Neural cell (in vitro differentiated cells): ENCODE results near the gene SLC17A2. TPM values are rescaled to one million over a fixed set of nuclear protein-coding genes. Genes with fewer than 3 reads are reported as not detected.

ENCODE experiments used
- H2AFZ ChIP-seq: fragments of 200-600, 300-800 bp; sonication (generic), shearing (Covaris generic); 2 replicates; pipeline ENCODE4 v1.6.0; 2014; ENCODE audit warnings: low read depth, mild to moderate bottlenecking, antibody characterized with exemption, low read length, moderate library complexity
- H3F3A ChIP-seq: fragments of 200-600 bp; shearing (Covaris generic); 2 replicates; pipeline ENCODE4 v1.6.1; 2016; ENCODE audit warnings: mild to moderate bottlenecking, moderate library complexity, mixed read lengths, antibody characterized with exemption, low read length; ENCODE audit not compliant: insufficient read depth, poor library complexity, severe bottlenecking
- H3K27ac ChIP-seq: fragments of 200-600, 300-800 bp; sonication (generic), shearing (Covaris generic); 2 replicates; pipeline ENCODE4 v1.5.1; 2014; ENCODE audit warnings: mild to moderate bottlenecking, low read length, moderate library complexity
- H3K27me3 ChIP-seq: fragments of 300-800, 200-600 bp; sonication (generic), shearing (Covaris generic); 2 replicates; pipeline ENCODE4 v1.6.0; 2014; ENCODE audit warnings: mild to moderate bottlenecking, low read depth, low read length, moderate library complexity; ENCODE audit not compliant: insufficient read depth
- H3K36me3 ChIP-seq: fragments of 300-800, 200-600 bp; sonication (generic), shearing (Covaris generic); 2 replicates; pipeline ENCODE4 v1.5.1; 2014; ENCODE audit warnings: mild to moderate bottlenecking, antibody characterized with exemption, low read length, moderate library complexity; ENCODE audit not compliant: insufficient read depth
- H3K4me2 ChIP-seq: fragments of 300-800, 200-600 bp; sonication (generic), shearing (Covaris generic); 2 replicates; pipeline ENCODE4 v1.6.0; 2014; ENCODE audit warnings: mild to moderate bottlenecking, low read length
- H3K4me3 ChIP-seq: fragments of 300-800, 200-600 bp; sonication (generic), shearing (Covaris generic); 2 replicates; pipeline ENCODE4 v1.5.1; 2014; ENCODE audit warnings: mild to moderate bottlenecking, low read length, moderate library complexity
- H3K79me2 ChIP-seq: fragments of 200-600 bp; shearing (Covaris generic); replicated peaks from 2 replicates; pipeline ENCODE4 v1.6.0; 2014; ENCODE audit warnings: mild to moderate bottlenecking, low read length, moderate library complexity; ENCODE audit not compliant: insufficient read depth
- H3K9ac ChIP-seq: fragments of 300-800, 200-600 bp; sonication (generic), shearing (Covaris generic); 2 replicates; pipeline ENCODE4 v1.6.1; 2016; ENCODE audit warnings: mild to moderate bottlenecking, low read length, mixed read lengths
- H3K9me2 ChIP-seq: fragments of 200-600 bp; shearing (Covaris generic); 2 replicates; pipeline ENCODE4 v1.6.1; 2016; ENCODE audit warnings: mild to moderate bottlenecking, low read length, mixed read lengths; ENCODE audit not compliant: insufficient read depth
- H3K9me3 ChIP-seq: fragments of 200-600, 300-800 bp; sonication (generic), shearing (Covaris generic); 2 replicates; pipeline ENCODE4 v1.6.1; 2016; ENCODE audit warnings: mild to moderate bottlenecking, mixed run types, low read length, moderate library complexity, mixed read lengths
- H4K20me1 ChIP-seq: fragments of 200-600 bp; shearing (Covaris generic); 2 replicates; pipeline ENCODE4 v1.6.1; 2016; ENCODE audit warnings: mild to moderate bottlenecking, mixed run types; ENCODE audit not compliant: insufficient read depth
- EP300 ChIP-seq: fragments of 450-650 bp; conservative IDR thresholded peaks from 2 replicates; pipeline ENCODE4 v1.6.1; 2014; ENCODE audit warnings: antibody characterized with exemption, mild to moderate bottlenecking, moderate library complexity; ENCODE audit not compliant: poor library complexity, severe bottlenecking
- EZH2 ChIP-seq: fragments of 200-600, 300-800 bp; shearing (Covaris generic), sonication (generic); IDR thresholded peaks from 2 replicates; pipeline ENCODE4 v1.6.1; 2014; ENCODE audit warnings: antibody characterized with exemption, low read length, borderline replicate concordance, mild to moderate bottlenecking; ENCODE audit not compliant: insufficient read depth, poor library complexity, severe bottlenecking
- MXI1 ChIP-seq: fragments of 450-650 bp; conservative IDR thresholded peaks from 2 replicates; pipeline ENCODE4 v1.6.1; 2014; ENCODE audit warnings: antibody characterized with exemption, mild to moderate bottlenecking; ENCODE audit not compliant: poor library complexity, severe bottlenecking
- POLR2AphosphoS5 ChIP-seq: IDR thresholded peaks from 2 replicates; pipeline ENCODE4 v1.6.1; 2012
- SMC3 ChIP-seq: fragments of 450-650 bp; conservative IDR thresholded peaks from 2 replicates; pipeline ENCODE4 v1.6.1; 2014; ENCODE audit warnings: antibody characterized with exemption, mild to moderate bottlenecking, moderate library complexity; ENCODE audit not compliant: poor library complexity
- TAF1 ChIP-seq: IDR thresholded peaks from 2 replicates; pipeline ENCODE4 v1.6.1; 2012; ENCODE audit warnings: low read depth
- polyA plus RNA-seq: library from polyadenylated mRNA; depleted of rRNA; stranded (reverse); fragments of >200 nt; gene quantifications from 2 replicates; pipeline ENCODE4 v1.2.3, GENCODE V29; 2014
- TF ChIP-seq, protein P1 (sequence below): IDR thresholded peaks from 2 replicates; pipeline ENCODE4 v1.6.1; 2012; ENCODE audit warnings: borderline replicate concordance
- TF ChIP-seq, protein P2 (sequence below): fragments of 450-650 bp; IDR thresholded peaks from 2 replicates; pipeline ENCODE4 v1.5.1; 2014; ENCODE audit warnings: antibody characterized with exemption, mild to moderate bottlenecking, moderate library complexity; ENCODE audit not compliant: poor library complexity, severe bottlenecking

The SLC17A2 gene
- polyA plus RNA-seq, 1 donor from 2014 or later, result not detected

- H3K9me2 ChIP-seq, result no peaks in the 10 kb centered on the region
- TF ChIP-seq, protein P1, sequence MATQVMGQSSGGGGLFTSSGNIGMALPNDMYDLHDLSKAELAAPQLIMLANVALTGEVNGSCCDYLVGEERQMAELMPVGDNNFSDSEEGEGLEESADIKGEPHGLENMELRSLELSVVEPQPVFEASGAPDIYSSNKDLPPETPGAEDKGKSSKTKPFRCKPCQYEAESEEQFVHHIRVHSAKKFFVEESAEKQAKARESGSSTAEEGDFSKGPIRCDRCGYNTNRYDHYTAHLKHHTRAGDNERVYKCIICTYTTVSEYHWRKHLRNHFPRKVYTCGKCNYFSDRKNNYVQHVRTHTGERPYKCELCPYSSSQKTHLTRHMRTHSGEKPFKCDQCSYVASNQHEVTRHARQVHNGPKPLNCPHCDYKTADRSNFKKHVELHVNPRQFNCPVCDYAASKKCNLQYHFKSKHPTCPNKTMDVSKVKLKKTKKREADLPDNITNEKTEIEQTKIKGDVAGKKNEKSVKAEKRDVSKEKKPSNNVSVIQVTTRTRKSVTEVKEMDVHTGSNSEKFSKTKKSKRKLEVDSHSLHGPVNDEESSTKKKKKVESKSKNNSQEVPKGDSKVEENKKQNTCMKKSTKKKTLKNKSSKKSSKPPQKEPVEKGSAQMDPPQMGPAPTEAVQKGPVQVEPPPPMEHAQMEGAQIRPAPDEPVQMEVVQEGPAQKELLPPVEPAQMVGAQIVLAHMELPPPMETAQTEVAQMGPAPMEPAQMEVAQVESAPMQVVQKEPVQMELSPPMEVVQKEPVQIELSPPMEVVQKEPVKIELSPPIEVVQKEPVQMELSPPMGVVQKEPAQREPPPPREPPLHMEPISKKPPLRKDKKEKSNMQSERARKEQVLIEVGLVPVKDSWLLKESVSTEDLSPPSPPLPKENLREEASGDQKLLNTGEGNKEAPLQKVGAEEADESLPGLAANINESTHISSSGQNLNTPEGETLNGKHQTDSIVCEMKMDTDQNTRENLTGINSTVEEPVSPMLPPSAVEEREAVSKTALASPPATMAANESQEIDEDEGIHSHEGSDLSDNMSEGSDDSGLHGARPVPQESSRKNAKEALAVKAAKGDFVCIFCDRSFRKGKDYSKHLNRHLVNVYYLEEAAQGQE, result no peak
- TF ChIP-seq TAF1 (no peak), MXI1 (no peak)
- no peaks in the 10 kb centered on the region for H3K9me3 ChIP-seq
- H3K27ac ChIP-seq, result no peak overlapping the region
- no peaks in the 10 kb centered on the region for H3K79me2 ChIP-seq
- H2AFZ ChIP-seq, result no peak overlapping the region
- H4K20me1 ChIP-seq, result no peaks in the 10 kb centered on the region
- no peaks in the 10 kb centered on the region for H3K36me3 ChIP-seq
- H3K4me2 ChIP-seq, result no peak overlapping the region
- H3K27me3 ChIP-seq, result no peaks in the 10 kb centered on the region
- H3K9ac ChIP-seq, result no peak overlapping the region
- H3K4me3 ChIP-seq, result no peak overlapping the region
- no peaks in the 10 kb centered on the region for H3F3A ChIP-seq
These were observed 46.5 kb downstream of the SLC17A2 start for GRCh38 chr6:25883991-25884390.

- H3K27me3 ChIP-seq, result no peaks in the 10 kb centered on the region
- no peaks in the 10 kb centered on the region for H3F3A ChIP-seq
- H3K4me2 ChIP-seq, result no peak overlapping the region
- no peak overlapping the region for H3K27ac ChIP-seq
- H3K79me2 ChIP-seq, result no peaks in the 10 kb centered on the region
- no peak overlapping the region for H2AFZ ChIP-seq
- H3K9ac ChIP-seq, result no peak overlapping the region
- no peaks in the 10 kb centered on the region for H3K9me3 ChIP-seq
- no peak for TF ChIP-seq EZH2
- no peak for TF ChIP-seq TAF1
- no peaks in the 10 kb centered on the region for H4K20me1 ChIP-seq
- no peak overlapping the region for H3K4me3 ChIP-seq
- no peaks in the 10 kb centered on the region for H3K36me3 ChIP-seq
- no peaks in the 10 kb centered on the region for H3K9me2 ChIP-seq
These were observed 47.0 kb downstream of the SLC17A2 start for GRCh38 chr6:25883536-25883935.

DNA sequence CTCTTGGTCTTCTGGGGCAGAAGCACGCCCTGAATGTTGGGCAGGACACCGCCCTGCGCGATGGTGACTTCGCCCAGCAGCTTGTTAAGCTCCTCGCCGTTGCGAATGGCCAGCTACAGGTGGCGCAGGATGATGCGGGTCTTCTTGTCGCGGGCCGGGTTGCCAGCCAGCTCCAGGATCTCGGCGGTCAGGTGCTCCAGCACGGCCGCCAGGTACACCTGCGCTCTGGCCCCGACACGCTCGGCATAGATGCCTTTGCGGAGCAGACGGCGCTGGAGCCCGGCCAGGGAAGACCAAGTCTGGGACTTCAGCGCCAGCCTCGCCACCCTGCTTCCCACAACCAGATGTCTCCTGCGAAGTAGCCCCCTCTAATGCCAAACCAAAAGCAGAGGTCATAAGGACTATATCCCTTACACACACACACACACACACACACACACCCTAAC is 48.4 kb downstream of the SLC17A2 start:
- H3K36me3 ChIP-seq, result no peaks in the 10 kb centered on the region
- H3K9me2 ChIP-seq, result no peaks in the 10 kb centered on the region
- no peaks in the 10 kb centered on the region for H3K79me2 ChIP-seq
- no peak overlapping the region for H3K4me2 ChIP-seq
- no peaks in the 10 kb centered on the region for H3F3A ChIP-seq
- H2AFZ ChIP-seq, result no peak overlapping the region
- H3K27ac ChIP-seq, result no peak overlapping the region
- H3K9me3 ChIP-seq, result no peaks in the 10 kb centered on the region
- no peaks in the 10 kb centered on the region for H3K27me3 ChIP-seq
- no peak for TF ChIP-seq EP300
- TF ChIP-seq MXI1, result no peak
- TF ChIP-seq, protein P1, result no peak
- no peak for TF ChIP-seq POLR2AphosphoS5
- TF ChIP-seq EZH2, result no peak
- TF ChIP-seq, protein P2, sequence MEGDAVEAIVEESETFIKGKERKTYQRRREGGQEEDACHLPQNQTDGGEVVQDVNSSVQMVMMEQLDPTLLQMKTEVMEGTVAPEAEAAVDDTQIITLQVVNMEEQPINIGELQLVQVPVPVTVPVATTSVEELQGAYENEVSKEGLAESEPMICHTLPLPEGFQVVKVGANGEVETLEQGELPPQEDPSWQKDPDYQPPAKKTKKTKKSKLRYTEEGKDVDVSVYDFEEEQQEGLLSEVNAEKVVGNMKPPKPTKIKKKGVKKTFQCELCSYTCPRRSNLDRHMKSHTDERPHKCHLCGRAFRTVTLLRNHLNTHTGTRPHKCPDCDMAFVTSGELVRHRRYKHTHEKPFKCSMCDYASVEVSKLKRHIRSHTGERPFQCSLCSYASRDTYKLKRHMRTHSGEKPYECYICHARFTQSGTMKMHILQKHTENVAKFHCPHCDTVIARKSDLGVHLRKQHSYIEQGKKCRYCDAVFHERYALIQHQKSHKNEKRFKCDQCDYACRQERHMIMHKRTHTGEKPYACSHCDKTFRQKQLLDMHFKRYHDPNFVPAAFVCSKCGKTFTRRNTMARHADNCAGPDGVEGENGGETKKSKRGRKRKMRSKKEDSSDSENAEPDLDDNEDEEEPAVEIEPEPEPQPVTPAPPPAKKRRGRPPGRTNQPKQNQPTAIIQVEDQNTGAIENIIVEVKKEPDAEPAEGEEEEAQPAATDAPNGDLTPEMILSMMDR, result no peak
- no peak for TF ChIP-seq SMC3
- H3K9ac ChIP-seq, result no peak overlapping the region
- no peaks in the 10 kb centered on the region for H4K20me1 ChIP-seq
- no peak overlapping the region for H3K4me3 ChIP-seq
